ENCODE measurements around the gene CAPZB.

DNA sequence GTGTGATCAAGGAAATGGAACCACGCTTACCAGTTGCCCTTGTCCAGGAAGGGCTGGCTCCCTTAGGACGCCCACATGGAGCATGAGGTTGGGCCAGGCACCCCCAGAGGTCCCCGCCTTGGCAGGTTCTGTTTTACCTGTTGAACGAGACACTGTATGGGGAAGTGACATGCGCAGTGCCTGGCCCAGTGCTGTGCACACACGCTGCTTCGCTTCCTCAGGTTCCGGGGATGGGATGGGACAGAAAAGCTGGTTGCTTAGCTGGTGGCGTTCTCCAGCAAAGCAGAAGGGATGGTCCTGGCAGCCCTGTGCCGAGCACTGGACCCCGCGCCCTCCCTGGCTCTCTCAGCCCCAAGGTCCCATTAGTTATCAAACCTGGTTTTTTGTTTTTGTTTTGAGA, 152.5 kb downstream of the CAPZB start:
- TF ChIP-seq, protein P1, sequence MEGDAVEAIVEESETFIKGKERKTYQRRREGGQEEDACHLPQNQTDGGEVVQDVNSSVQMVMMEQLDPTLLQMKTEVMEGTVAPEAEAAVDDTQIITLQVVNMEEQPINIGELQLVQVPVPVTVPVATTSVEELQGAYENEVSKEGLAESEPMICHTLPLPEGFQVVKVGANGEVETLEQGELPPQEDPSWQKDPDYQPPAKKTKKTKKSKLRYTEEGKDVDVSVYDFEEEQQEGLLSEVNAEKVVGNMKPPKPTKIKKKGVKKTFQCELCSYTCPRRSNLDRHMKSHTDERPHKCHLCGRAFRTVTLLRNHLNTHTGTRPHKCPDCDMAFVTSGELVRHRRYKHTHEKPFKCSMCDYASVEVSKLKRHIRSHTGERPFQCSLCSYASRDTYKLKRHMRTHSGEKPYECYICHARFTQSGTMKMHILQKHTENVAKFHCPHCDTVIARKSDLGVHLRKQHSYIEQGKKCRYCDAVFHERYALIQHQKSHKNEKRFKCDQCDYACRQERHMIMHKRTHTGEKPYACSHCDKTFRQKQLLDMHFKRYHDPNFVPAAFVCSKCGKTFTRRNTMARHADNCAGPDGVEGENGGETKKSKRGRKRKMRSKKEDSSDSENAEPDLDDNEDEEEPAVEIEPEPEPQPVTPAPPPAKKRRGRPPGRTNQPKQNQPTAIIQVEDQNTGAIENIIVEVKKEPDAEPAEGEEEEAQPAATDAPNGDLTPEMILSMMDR (IDR thresholded peaks at IDR 0.05; ENCODE audit: insufficient read depth, low read length, poor library complexity, severe bottlenecking), result no peak
- TF ChIP-seq EZH2phosphoT487 (conservative IDR thresholded peaks at IDR 0.05; ENCODE audit: low read length), result no peak
